CD4-positive, alpha-beta T cell treated with Interleukin-4 for 1 hour (primary cell): ENCODE results near the gene SLC16A8.

Experiments used
- DNase-seq, 2 donors: peaks; one replicate each; pipeline ENCODE4 v3.0.0-alpha.2; 2020 to 2022

SLC16A8 gene

DNA sequence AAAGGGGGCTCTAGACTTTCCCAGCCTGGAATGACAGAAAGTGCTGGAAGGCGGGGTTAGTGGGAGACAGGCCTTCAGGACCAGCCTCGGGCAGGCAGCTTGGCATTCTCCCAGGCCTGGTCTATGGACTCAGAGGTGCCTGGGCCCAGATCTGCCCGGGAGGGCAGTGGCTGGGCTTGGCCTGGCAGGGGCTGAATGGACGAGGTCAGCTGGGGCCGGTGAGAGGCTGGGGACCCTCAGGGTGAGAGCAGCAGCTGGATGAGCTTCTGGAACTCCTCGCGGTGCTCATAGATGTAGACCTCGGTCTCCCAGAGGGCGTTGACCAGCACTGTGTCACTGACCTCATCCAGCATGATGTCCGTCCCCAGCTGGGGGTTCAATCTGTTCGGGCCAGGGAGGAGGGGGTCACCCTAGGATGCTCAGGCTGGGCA is 28.0 kb upstream of the SLC16A8 start:
- no peak for DNase-seq

DNA sequence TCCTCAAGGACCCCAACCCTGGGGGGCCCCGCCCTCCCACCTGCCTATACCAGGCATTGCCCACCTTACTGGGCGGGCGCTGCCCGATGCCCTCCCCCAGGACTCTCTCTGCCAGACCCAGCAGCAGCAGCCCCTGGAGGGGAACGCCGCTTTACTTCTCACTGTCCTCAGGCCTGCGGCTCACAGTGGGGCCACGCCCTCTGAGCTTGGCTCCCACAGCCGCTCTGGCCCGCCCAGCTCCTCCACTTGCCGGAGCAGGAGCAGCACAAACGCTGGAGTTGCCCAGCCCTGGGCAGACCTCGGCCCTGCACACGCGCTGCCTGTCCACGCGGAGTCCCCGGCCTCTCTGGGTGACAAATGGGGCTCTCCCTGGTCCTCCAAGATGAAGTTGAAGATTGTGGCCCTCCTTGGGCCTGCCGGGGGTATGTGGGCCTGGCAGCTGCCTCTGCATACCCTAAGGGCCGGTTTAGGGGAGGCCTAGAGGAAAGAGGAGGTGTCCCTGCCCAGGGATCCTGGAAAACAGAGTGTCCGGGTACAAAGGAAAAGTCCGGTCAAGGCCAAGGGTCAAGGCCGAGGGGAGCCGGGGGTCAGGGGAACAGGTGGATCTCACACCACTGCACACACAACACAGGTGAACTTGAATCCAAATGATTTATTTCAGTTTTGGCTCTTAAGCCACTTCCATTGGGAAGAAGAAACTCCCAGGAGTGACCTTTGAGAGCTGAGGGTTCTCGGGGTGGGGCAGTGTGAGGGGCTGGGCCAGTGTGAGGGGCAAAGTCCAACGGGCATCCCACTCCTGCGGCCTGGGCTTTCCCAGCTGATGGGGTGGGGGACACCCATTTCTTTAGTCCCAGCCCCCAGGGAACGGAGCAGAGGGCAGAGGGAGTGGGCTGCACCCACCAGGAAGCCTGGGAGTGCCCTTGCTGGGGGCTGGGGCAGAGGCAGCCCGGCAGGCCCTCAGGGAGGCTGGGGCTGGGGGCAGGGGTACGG is 27.2 kb upstream of the SLC16A8 start:
- no peak for DNase-seq

DNA sequence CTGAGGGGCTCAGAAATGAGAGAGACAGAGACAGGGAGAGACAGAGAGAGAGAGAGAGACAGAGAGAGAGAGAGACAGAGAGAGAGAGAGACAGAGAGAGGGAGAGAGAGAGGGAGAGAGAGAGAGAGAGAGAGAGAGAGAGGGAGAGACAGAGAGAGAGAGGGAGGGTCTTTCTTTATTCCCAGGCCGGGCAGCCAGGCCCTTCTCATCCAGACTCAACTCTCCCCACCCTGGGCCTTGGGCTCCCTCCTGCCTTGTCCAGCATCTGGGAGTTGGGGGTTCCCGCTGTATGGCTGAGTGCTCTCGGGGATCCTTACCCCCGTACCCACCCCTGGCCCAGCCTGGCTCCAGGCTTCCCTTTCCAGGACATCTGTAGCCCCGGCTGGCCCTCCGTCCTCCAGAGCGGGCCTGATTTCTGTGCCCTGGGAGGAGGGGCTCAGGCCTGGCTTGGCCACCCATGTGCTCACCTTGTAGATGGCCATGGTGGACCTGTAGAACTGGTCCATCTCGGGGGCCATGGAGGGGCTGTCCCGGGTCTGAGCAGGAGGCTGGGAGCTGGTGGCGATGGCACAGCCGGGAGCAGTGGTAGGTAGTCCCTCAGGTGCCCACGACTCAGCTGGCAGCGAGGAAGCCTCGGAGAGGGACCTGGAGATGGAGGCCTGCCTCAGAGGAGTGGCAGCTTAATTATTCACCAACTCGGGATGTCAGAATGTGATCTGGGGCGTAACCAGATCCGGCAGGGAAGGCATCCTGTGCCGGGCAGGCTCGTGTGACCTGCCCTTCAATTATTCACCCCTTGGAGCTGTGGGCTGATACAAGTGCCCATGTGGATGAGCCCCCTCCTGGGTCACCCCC is 26.3 kb upstream of the SLC16A8 start, which contains the start of gene BAIAP2L2:
BAIAP2L2 (minus strand) TSS at position 677 of the 855 bp plus-strand sequence; CDS start at position 518, 159 bp downstream.
- DNase-seq: no peak

DNA sequence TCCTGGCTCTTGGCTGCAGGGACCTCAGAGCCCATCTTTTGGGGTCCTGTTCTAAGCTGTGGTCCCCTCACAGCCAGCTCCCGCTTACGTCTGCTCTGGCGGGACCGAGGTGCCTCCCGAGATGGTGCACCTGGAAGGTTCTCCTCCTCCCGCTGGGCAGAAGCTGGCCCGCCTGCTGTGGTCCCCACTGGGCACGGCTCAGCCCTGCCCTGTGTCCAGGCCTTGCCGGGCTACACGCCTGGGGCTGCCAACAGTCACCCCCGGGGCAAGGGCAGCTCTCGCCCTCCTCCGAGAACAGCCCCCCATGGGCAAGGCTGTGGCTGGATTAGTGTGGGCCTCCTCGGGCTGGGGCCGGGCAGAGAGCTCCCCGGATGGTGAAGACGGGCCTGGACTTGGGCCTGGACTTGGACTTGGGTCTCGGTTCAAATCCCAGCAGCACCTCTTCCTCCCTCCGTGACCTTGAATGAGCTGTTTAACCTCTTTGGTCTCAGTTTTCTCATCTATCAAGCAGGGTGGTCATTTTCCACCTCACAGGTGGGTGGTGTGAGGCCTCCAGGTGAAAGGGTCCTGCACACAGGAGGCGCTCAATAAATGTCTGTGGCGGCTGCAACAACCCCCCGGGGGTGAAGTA is 25.5 kb upstream of the SLC16A8 start:
- DNase-seq: peak in 1 of 2 donors; percentile 27

DNA sequence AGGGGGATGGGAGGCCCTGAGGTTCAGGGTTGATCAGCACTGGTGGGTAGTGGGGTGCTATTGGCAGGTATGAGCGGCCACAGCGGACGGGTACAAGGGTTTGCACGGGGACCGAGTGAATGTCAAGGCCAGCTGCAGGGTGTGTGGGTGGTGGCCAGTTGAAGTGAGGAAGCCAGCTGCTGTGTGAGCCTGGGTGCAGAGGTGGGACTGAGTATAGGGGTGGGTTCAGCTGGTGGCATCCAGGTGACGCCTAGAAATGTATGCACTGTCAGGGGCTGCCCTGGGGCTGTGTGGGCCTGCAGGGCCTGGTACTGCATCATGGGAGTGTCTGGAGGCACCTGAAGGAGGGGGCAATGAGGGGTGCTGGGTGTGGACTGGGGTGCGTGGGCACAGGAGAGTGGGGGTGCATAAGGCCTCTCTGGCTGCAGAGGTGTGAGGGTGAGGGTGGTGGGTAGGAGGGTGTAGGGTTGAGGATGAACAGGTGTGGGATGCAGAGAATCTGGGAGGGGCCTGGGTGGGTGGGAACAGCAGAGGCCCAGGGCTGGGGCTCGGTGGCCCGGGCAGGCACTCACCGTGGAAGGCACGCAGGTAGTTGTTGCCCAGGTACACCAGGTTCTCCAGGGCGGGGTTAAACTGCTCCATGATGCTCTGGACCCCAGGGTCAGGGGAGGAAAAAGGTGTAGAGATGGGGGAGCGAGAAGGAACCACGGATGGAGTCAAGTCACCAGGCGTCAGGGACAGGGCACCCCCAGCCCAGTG is 24.8 kb upstream of the SLC16A8 start:
- no peak for DNase-seq

DNA sequence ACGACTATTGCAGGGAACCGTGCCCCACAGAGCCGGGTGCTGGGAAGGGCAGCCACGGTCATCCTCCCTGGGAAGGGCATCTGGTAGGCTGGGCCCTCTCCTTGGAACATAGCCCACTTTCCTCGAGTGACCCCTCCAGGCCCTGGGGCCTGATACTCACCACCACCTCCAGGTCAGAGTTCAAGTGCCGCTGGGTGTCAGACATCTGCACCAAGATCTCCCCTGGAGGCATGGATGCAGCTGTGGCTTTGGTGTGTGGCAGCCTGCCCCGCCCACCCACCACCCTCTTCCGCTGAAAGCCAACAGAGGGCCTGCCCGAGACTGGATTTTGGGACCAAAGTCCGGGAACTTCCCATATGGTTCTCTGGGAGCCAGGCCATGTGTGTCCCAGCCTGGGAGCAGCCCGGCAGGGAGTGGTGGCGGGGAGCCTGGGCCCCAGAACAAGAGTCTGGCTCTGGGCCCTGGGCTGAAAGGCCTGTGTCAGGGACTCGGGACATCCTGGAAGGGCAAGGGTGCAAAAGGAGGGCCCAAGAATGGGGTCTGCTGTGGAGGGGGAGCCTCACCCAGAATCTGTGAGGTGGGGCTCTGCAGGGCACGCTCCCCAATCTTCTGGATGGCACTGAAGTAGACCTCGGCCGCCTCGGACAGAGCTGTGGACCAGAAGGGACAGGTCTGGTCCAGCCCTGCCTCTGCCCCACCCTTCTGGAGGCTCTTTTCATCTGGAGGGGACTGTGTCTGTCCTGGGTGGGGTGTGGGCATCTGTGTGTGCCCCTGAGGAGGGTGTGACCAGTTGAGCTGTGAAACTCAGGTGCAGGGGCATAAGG is 23.9 kb upstream of the SLC16A8 start:
- no peak for DNase-seq

DNA sequence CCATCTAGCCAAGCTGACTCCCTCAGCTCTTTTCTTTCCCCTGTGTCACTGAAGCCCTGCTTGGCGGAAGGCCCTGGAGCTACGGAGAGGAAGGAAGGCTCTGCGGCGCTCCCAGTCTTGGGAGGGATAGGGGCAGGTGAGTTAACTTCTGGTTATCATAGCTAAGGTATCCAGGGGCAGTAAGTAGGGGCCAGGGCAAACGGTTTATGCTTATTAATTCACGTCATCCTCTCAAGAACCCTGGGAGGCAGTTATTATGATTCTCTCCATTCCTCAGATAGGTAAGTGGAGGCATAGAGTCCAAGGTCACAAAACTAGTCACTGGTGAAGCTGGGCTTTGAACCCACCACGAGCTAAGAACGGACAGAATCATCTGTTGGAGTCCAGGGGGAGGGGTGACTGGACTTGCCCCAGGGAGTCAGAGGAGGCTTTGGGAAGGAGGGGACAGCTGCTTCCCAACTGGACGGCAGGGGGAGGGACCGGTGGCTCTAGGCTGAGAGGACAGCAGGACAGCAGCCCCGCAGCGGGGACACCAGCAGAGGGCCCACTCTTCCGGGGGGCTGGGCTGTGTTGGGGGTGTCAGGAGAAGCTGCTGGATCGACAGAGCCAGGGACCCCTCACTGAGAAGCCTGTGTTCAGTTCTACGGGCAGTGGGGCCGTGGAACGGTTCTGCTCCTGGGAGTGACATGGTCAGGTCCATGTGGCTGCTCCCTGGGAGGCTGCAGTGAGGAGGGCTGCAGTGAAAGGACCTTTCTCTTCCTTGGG is 23.0 kb upstream of the SLC16A8 start:
- DNase-seq: no peak

DNA sequence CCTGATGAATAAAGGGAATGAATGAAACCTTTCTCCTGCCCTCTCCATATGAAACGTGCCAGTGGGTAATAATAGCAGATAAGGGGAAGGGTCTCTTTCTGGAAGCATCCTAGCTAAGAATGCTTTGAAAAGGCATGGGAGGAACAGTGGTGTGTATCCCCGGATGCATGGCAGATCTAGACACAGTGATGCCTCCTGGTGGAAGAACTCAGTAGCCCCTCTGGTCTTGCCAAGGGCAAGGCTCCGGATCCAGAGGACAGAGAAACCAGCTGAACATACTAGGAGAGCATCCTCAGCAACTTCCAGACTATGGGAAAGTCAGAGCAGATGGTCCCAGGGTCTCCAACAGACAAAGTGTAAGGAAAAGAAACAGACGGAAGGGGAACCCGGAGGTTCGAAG is 20.1 kb upstream of the SLC16A8 start:
- DNase-seq: no peak

DNA sequence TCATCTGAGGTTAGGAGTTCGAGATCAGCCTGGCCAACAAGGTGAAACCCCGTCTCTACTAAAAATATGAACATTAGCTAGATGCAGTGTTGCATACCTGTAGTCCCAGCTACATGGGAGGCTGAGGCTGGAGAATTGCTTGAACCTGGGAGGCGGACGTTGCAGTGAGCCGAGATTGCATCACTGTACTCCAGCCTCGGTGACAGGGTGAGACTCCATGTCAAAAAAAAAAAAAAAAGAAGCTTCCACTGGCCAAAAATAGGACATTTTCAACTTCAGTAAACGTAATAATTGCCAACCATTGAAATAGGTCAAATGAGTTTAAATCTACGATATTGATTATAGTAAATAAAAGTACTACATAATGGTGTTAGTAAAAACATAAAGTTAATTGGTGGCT is 19.7 kb upstream of the SLC16A8 start:
- no peak for DNase-seq

DNA sequence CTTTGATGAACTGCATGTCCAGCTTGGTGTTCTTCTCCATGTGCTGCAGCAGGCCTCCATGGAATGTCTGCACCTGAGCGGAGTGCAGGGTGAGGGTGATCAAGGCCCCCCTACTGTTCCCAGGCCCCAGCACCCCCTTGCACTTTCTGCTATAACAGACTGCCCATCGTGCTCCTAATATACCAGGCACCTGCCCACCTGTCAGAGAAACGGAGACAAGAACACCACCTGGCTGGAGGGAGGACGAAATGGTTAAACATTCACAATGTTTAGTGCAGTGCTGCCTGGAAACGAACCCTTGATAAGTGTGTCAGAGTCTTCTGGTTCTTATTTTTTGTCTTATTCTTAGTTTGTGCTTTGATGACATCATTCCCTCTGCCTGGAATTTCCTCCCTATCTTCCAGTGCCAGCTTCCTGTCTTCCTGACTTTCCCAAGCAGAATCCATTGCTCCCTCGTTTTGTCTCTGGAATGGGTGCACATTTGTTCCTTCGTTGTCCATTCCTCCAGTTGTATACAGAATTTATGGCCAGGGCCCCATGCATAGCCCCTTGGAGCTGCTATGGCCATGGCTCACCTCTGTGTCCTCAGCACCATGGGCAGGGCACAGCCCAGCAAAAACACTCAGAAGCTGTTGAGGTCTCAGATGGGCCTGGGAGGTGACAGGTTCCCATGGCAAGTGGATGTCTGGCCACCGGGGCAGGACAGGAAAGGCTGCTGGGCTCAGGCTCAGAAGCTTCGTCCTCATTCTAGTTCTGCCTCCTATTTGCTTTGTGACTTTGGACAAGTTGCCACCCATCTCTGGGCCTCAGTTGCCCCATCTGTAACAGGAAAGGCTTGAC is 14.6 kb upstream of the SLC16A8 start:
- DNase-seq: no peak

DNA sequence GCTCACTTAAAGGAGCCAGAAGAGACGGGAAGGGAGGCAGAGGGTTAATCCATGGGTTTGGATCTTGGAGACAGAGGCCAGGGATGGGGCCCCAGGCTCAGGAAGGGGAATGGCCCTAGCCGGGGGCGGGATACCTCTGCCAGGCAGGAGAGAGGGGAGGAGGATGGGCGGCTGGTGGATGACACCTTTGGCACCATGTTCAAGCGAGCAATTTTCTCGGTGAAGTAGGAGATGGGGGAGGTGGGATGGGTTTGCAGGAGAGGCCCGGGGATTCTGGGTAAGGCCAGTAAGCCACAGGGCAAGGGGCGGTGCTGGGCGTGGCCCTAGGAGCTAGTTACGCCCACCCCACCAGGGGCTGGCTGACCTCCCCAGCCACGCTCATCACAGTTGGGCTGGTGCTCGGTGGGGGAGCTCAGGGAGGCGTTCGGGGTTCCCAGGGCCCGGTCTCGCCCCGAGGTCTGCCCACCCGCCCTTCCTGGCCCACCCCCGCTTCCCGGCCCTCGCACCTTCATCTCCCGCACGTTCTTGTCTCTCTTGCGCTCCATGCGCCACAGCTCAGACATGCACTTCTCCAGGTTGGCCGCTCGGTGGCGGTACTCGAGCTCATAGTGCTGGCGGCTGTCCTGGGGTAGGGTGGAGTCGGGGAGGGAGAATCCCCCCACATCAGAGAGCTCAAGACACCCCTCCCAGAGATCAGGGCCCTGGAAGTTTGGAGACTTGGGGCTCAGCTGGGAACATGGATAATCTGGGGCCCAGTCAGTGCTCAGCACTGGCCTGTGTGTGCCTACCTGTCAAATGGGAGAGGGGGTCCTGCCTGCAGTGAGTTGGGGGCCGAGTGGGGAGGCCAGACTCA is 13.8 kb upstream of the SLC16A8 start:
- DNase-seq: no peak

DNA sequence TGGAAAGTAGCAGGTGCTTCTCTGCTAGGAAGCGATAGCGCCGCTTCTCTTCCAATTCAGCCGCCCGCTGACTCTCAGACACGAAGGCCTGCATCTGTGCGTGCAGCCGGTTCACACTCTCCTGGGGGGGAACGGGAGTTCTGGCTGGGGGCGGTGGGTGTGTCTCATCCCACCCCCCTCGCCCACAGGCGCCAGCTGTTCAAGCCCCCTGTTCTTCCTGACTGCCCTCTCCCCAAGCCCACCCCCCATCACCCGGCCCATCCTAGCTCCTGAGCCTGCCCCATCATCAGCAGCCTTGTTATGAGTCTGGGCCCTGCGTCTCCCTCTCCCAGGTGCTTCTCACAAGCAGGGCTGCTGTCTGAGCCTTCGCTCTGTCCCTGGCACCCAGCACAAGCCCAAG is 13.1 kb upstream of the SLC16A8 start:
- no peak for DNase-seq

DNA sequence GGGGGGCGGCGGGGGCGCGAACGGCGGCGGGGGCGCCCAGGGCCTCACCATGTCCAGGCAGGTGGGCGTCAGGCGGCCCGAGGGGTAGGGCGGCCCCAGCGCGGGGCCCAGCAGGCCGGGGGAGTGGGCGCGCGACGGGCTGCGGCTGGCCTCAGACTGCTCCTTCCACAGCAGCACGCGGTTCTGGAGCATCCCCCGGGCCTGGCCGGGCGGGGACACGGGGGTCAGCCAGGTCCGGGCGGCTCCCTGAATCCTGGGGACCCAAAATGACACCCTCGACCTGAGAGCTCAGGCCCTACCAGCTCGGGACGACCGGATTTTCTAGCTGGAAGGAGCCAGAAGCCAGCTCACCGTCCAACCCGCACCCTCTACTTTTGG is 5.5 kb upstream of the SLC16A8 start:
- no peak for DNase-seq

DNA sequence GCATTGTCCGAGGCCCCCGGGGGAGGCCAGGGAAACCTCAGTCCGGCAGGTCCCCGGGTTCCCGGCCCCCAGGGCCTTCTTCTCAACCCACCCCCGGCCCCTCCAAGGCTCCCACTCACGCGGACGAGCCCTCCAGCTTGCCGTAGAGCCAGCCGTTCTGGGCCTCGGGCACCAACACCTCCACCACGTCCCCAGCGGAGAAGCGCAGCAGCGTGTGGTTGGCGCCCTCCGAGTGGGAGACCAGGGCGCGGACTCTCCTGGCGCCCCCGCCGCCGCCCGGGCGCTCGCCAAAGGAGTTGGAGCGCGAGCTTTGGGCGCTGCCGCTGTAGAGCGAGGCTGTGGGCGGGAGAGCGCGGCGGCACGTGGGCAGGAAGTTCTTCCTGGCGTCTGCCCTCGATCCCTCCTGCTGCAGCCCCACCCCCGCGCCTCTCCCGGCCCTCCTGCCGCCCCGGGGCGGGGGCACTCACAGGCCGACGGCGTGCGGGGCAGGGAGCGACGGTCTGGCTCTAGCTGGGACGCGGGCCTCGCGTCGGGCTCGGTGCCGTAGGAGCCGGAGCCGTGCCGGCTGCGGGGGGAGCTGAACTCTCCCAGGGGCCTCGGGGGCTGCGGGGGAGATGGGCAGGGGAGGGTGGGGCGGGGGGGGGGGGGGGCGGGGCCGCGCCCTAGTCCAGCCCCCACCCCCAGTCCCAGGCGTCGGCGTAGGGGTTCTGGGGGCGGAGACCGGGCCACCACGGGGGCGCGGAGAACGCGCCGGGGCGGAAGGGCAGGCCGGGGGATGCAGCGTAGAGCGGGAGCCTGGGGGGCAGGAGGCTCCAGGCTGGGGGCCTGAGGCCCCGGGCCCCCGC is 4.9 kb upstream of the SLC16A8 start:
- no peak for DNase-seq

DNA sequence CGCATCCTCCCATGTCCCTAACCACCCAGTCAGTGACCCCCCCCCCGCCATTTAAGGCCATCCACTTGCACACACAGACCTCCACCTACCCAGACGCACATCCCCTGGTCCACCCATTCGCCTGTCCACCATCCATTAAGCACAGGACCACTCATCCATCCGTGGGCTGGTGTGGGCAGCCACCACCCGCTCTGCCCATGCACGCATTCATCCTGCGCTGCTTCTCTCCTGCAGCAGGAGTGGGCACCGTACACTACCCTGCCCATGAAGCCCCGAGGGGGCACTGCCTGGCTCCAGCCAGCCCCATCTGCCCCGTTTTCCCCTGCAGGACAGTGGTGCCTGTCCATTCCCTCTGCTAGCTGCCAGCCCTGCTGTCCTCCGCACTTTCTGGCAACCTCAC is 3.9 kb upstream of the SLC16A8 start:
- DNase-seq: no peak

DNA sequence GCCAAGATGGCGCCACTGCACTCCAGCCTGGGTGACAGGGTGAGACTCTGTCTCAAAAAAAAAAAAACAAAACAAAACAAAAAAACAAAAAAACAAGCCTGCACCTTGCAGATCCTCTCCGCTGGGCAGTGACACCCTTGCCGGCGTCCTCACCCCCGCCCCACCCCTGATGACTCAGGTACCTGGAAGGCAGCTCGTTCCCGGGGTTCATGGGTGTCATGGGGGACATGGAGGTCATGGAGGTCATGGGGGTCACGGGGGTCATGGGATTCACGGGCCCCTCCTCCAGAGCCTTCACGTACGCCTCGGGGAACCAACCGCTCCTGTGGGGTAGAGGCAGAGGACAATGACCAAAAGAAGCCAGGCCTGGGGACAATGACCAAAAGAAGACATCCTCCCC is 3.0 kb upstream of the SLC16A8 start:
- DNase-seq: no peak

DNA sequence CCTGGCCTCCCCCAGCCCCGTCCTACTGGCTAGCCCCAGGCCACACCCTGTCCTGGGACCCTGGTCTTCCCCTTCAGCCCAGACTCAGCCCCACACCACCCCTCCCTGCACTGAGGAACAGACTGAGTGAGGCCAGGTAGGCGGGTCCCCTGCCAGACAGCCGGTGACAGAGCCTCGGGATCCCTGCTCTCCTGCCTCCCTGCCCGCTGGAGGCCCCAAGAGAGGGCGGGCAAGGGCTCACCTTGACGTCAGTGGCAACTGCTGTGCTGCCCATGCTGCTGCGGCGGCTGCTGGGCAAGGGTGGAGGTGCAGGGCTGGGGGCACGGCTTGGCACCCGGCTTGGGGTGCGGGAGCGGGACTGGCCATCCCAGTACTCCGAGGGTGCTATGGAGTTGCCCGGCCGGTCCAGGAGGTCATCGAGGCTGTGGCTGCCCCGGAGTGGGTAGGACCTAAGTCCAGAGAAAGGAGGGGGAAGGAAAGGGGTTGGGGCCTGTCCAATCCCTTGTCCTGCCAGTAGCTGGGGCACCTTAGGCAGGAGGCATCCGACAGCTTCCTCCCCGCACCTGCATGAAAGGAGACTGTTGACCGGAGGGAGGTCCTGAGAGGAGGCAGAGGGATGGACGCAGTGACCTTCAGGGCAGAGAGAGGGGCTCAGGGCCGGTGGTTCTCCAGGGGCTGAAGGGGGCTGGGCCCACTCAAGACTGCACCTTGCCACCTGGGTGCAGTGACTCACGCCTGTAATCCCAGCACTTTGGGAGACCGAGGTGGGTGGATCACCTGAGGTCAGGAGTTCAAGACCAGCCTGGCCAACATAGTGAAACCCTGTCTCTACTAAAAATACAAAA is 2.2 kb upstream of the SLC16A8 start:
- DNase-seq: no peak
